Fibroblast of lung (primary cell): ENCODE data around the gene THSD7B. TPM values are rescaled to one million over a fixed set of nuclear protein-coding genes. Genes with fewer than 3 reads are reported as not detected.
"Not testable (repeated sequence)": the region's sequence is repeated elsewhere in the genome, so short reads cannot be mapped to it uniquely, and the experiment has no call there.

Experiments used
- DNase-seq, 2 donors: peaks; one replicate each; pipeline versions ENCODE4 v3.0.0 to v3.0.0-alpha.2; 2010; ENCODE audit warnings: low read depth in 2 of 2
- H2AFZ ChIP-seq: 2 replicates; pipeline ENCODE4 v1.5.1; 2012; ENCODE audit warnings: low read length, control low read depth, inconsistent platforms
- H3K27ac ChIP-seq: 2 replicates; pipeline ENCODE4 v1.5.1; 2011; ENCODE audit warnings: low read length, control low read depth; ENCODE audit not compliant: insufficient read depth
- H3K27me3 ChIP-seq: 2 replicates; pipeline ENCODE4 v1.5.1; 2011; ENCODE audit warnings: mild to moderate bottlenecking, low read length; ENCODE audit not compliant: control insufficient read depth, insufficient read depth
- H3K36me3 ChIP-seq: 2 replicates; pipeline ENCODE4 v1.5.1; 2011; ENCODE audit warnings: low read length; ENCODE audit not compliant: control insufficient read depth, insufficient read depth
- H3K4me1 ChIP-seq: 2 replicates; pipeline ENCODE4 v1.5.1; 2011; ENCODE audit warnings: low read length; ENCODE audit not compliant: control insufficient read depth, insufficient read depth; ENCODE audit errors: extremely low read depth
- H3K4me2 ChIP-seq: 2 replicates; pipeline ENCODE4 v1.5.1; 2011; ENCODE audit warnings: low read length, control low read depth; ENCODE audit not compliant: insufficient read depth; ENCODE audit errors: extremely low read depth
- H3K4me3 ChIP-seq, 4 experiments: fragments of 200-600 bp in 1 of 4; sonication (generic) in 1 of 4; replicated peaks in 1 of 4; 2 replicates each; pipeline ENCODE4 v1.5.1; 2011 to 2016; ENCODE audit warnings: low read length in 4 of 4, low read depth in 3 of 4, mild to moderate bottlenecking in 3 of 4, control low read depth in 2 of 4, inconsistent platforms in 1 of 4, mixed read lengths in 1 of 4; ENCODE audit not compliant: insufficient read depth in 1 of 4; ENCODE audit errors: control extremely low read depth in 1 of 4
- H3K79me2 ChIP-seq: 2 replicates; pipeline ENCODE4 v1.5.1; 2012; ENCODE audit warnings: mild to moderate bottlenecking, low read length, inconsistent platforms; ENCODE audit not compliant: control insufficient read depth, insufficient read depth
- H3K9ac ChIP-seq: 2 replicates; pipeline ENCODE4 v1.5.1; 2011; ENCODE audit warnings: mild to moderate bottlenecking, low read length, control low read depth; ENCODE audit not compliant: insufficient read depth
- H3K9me3 ChIP-seq: 2 replicates; pipeline ENCODE4 v1.5.1; 2012; ENCODE audit warnings: low read depth, low read length; ENCODE audit not compliant: control insufficient read depth, insufficient read depth
- H4K20me1 ChIP-seq: 2 replicates; pipeline ENCODE4 v1.5.1; 2011; ENCODE audit warnings: low read length; ENCODE audit not compliant: control insufficient read depth, insufficient read depth; ENCODE audit errors: extremely low read depth
- EZH2 ChIP-seq: IDR thresholded peaks from 2 replicates; pipeline ENCODE4 v1.5.1; 2012; ENCODE audit warnings: low read length, control low read depth, mild to moderate bottlenecking; ENCODE audit errors: missing control alignments
- polyA plus RNA-seq, 2 donors: library from polyadenylated mRNA; depleted of rRNA in 1 of 2; stranded (reverse) in 1 of 2; unstranded in 1 of 2; fragments of >200 nt; gene quantifications; 2 replicates each; pipeline ENCODE4 v1.2.1, GENCODE V29; 2011 to 2012; ENCODE audit warnings: missing spikeins in 1 of 2
- total RNA-seq: library from RNA; depleted of rRNA; stranded (reverse); fragments of >200 nt; gene quantifications from 2 replicates; pipeline ENCODE4 v1.2.1, GENCODE V29; 2014
- TF ChIP-seq, protein P1 (sequence below), 2 donors: IDR thresholded peaks in 1 of 2; conservative IDR thresholded peaks in 1 of 2; 1 replicate in 1 of 2; 2 replicates in 1 of 2; pipeline ENCODE4 v1.5.1; 2011 to 2012; ENCODE audit warnings: low read length in 2 of 2, control low read depth in 1 of 2, inconsistent platforms in 1 of 2, low read depth in 1 of 2, mild to moderate bottlenecking in 1 of 2

THSD7B gene
- total and polyA plus RNA-seq, 2 donors (not counting 1 experiment from before 2014, with no cell fraction given): under 0.01 TPM; not detected in 1

DNA sequence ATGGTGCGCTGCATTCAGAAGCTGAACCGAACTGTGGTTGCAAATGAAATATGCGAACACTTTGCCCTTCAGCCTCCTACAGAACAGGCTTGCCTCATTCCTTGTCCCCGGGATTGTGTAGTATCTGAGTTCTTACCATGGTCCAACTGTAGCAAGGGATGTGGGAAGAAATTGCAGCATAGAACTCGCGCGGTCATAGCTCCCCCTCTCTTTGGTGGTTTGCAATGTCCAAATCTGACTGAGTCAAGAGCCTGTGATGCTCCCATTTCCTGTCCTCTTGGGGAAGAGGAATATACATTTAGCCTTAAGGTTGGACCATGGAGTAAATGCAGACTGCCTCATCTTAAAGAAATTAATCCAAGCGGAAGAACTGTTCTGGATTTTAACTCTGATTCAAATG lies 291.4 kb downstream of the THSD7B start:
- Histone ChIP-seq H3K9ac (no peak overlapping the region), H3K79me2 (no peaks in the 10 kb centered on the region), H3K36me3 (no peaks in the 10 kb centered on the region), H3K4me1 (no peaks in the 10 kb centered on the region), H3K27ac (no peak overlapping the region), H4K20me1 (no peaks in the 10 kb centered on the region), H2AFZ (no peak overlapping the region), H3K4me2 (no peak overlapping the region), H3K9me3 (no peaks in the 10 kb centered on the region), H3K4me3 (no peak overlapping the region), H3K27me3 (no peaks in the 10 kb centered on the region)
- DNase-seq: no peak
- TF ChIP-seq, protein P1, sequence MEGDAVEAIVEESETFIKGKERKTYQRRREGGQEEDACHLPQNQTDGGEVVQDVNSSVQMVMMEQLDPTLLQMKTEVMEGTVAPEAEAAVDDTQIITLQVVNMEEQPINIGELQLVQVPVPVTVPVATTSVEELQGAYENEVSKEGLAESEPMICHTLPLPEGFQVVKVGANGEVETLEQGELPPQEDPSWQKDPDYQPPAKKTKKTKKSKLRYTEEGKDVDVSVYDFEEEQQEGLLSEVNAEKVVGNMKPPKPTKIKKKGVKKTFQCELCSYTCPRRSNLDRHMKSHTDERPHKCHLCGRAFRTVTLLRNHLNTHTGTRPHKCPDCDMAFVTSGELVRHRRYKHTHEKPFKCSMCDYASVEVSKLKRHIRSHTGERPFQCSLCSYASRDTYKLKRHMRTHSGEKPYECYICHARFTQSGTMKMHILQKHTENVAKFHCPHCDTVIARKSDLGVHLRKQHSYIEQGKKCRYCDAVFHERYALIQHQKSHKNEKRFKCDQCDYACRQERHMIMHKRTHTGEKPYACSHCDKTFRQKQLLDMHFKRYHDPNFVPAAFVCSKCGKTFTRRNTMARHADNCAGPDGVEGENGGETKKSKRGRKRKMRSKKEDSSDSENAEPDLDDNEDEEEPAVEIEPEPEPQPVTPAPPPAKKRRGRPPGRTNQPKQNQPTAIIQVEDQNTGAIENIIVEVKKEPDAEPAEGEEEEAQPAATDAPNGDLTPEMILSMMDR (conservative IDR thresholded peaks at IDR 0.05 in 1 of 2, IDR thresholded peaks at IDR 0.05 in 1 of 2; ENCODE audit: low read depth in 1 of 2, low read length in 2 of 2): no peak
- TF ChIP-seq EZH2: no peak

GRCh38 chr2:137076111-137076765 lies 310.9 kb downstream of the THSD7B start:
- H3K4me2 ChIP-seq, H3K9ac ChIP-seq, H3K9me3 ChIP-seq, DNase-seq, H4K20me1 ChIP-seq, H3K36me3 ChIP-seq, H3K4me3 ChIP-seq, H3K27ac ChIP-seq, H3K4me1 ChIP-seq, H3K27me3 ChIP-seq, H2AFZ ChIP-seq, H3K79me2 ChIP-seq: not testable (repeated sequence)

DNA sequence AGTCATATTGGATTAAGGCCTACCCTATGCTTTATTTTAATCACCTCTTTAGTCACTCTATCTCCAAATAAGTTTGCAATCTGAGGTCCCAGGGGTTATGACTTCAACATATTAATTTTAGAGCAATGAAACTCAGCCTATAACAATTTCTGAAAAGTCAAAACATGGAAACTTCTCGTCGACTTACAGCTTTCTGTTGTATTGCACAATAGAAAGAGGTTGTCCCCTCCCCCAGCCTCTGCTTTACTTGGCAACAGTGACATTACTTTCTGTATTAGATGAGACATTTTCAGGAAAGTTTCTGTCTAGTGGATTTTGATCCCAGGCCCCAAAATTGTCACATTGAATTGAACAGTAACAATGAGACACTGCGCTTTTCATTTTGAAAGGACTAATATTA lies 326.4 kb downstream of the THSD7B start:
- no peaks in the 10 kb centered on the region for H3K79me2 ChIP-seq
- no peaks in the 10 kb centered on the region for H3K27me3 ChIP-seq
- no peaks in the 10 kb centered on the region for H3K36me3 ChIP-seq
- no peak overlapping the region for H2AFZ ChIP-seq
- no peak overlapping the region for H3K9ac ChIP-seq
- no peak for DNase-seq
- no peak overlapping the region for H3K4me3 ChIP-seq
- TF ChIP-seq EZH2: no peak
- TF ChIP-seq, protein P1 (conservative IDR thresholded peaks at IDR 0.05 in 1 of 2, IDR thresholded peaks at IDR 0.05 in 1 of 2; ENCODE audit: low read depth in 1 of 2, low read length in 2 of 2): no peak
- H3K9me3 ChIP-seq: no peaks in the 10 kb centered on the region
- no peaks in the 10 kb centered on the region for H4K20me1 ChIP-seq
- no peak overlapping the region for H3K4me2 ChIP-seq
- H3K27ac ChIP-seq: no peak overlapping the region
- no peaks in the 10 kb centered on the region for H3K4me1 ChIP-seq
